Mesothelial cell of epicardium (in vitro differentiated cells): ENCODE results near the gene ITM2C. TPM values are rescaled to one million over a fixed set of nuclear protein-coding genes. Genes with fewer than 3 reads are reported as not detected.

Experiments used
- DNase-seq, 2 experiments: peaks; one replicate each; pipeline ENCODE4 v3.0.0; 2021; ENCODE audit warnings: low spot score in 2 of 2; ENCODE audit not compliant: unreplicated experiment in 2 of 2
- H3K27ac Mint-ChIP-seq: 2 replicates; pipeline ENCODE4 v1.8.0; 2021; ENCODE audit warnings: mixed read lengths
- H3K27me3 Mint-ChIP-seq: 2 replicates; pipeline ENCODE4 v1.8.0; 2021; ENCODE audit warnings: low read depth, mixed read lengths
- H3K36me3 Mint-ChIP-seq: 2 replicates; pipeline ENCODE4 v1.8.0; 2021; ENCODE audit warnings: mixed read lengths
- H3K4me1 Mint-ChIP-seq: 2 replicates; pipeline ENCODE4 v1.8.0; 2021; ENCODE audit warnings: mixed read lengths
- H3K4me3 Mint-ChIP-seq: 2 replicates; pipeline ENCODE4 v1.8.0; 2021; ENCODE audit warnings: mild to moderate bottlenecking, moderate library complexity, mixed read lengths
- H3K9me3 Mint-ChIP-seq: 2 replicates; pipeline ENCODE4 v1.8.0; 2021; ENCODE audit warnings: mixed read lengths
- CTCF ChIP-seq: fragments of 200-600 bp; sonication (generic); IDR thresholded peaks from one replicate; pipeline ENCODE4 v1.5.0; 2021; ENCODE audit warnings: antibody characterized with exemption; ENCODE audit not compliant: unreplicated experiment
- total RNA-seq: library from RNA; stranded (reverse); gene quantifications from 3 replicates; pipeline ENCODE4 v1.2.1, GENCODE V29; 2021

Gene ITM2C
- total RNA-seq, 1 donor from 2014 or later = 270 TPM

DNA sequence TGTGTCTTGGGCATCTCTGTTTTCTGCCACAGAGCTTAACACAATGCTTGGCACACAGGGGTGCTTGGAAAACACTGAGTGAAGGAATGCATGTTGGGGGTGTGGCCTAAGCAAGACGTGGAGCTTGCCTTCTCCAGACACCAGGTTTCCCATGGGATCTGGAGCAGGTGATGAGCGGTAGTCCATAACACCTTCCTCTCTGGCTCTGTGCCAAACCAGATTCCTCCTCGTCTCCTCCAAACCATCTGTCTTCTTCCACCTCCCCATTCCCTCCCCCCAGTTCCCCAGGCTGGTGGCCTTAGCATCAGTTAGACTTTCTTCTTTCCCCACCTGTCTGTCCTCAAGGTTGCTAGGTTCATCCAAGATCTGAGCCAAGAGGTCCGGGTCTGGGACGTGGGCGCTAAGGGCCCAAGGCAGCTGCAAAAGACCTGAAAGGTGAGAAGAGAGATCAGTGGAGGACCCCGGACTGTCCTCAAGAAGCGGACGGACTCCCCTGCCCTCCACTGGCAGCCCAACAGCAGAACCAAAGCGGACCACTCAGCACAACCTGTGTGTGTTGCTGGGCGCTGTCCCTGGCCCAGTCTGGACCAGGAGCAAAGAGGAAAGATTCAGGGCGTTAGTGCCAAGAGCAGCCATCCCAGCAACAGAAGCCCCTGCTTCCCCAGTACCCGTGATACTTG lies 1.2 kb upstream of the ITM2C start:
- DNase-seq = no peak
- Mint-ChIP-seq H3K4me3 (peak overlapping the region; percentile 89), H3K27me3 (no peaks in the 10 kb centered on the region), H3K4me1 (peaks cover 45% of the 10 kb centered on the region), H3K9me3 (peaks cover 7% of the 10 kb centered on the region), H3K27ac (no peak overlapping the region), H3K36me3 (no peaks in the 10 kb centered on the region)
- no peak for TF ChIP-seq CTCF

DNA sequence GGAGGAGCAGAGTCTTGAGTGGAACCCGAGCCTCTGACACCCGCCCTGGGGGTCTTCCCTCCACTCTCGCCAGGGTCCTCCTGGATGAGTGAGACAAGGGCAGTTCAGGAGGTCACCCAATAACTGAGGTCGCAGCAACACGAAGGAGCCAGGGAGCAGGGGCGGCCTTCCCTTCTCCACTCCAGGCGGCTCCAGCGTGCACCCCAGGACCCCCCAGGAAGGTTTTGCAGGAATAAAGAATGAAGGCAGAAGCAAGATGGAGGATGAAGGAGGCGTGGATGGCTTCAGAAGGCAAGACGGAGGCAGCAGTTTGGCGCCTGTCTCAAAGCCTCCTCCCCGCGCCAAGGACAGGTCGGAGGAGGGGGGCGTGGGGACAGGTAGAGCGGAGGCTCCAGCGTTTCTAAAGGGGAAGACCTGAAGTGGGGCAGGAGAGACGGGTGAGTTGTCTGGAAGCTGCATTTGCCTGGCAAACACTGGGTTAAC lies 579 bp upstream of the ITM2C start:
- peak overlapping the region; percentile 80 for H3K27ac Mint-ChIP-seq
- peaks cover 2% of the 10 kb centered on the region for H3K9me3 Mint-ChIP-seq
- peak overlapping the region; percentile 89 for H3K4me3 Mint-ChIP-seq
- TF ChIP-seq CTCF = no peak
- H3K27me3 Mint-ChIP-seq = no peaks in the 10 kb centered on the region
- H3K4me1 Mint-ChIP-seq = peaks cover 51% of the 10 kb centered on the region
- no peak for DNase-seq
- H3K36me3 Mint-ChIP-seq = no peaks in the 10 kb centered on the region

DNA sequence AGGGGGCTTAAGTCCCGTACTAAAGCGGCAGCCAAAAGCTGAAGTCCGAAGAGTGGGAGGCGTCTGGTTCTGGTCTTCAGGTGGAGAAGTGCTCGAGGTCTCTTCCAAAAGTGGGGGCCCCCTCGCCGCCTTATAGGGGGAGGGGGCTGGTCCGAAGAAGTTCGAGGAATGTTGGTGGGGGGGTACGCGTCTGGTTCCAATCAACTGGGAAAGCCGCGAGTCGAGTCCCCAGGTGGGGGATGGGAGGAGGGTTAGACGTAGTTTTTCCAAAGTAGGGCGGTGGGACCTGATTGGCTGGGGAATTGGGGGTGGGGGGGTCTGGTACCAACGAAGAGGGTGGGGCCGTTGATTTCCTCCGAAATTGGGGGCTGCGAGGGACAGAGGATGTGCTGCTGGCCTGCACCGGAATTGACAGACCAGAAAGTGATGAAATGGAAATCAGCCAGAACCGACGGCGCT lies 594 bp downstream of the ITM2C start:
- Mint-ChIP-seq H3K4me1 (peaks cover 63% of the 10 kb centered on the region), H3K36me3 (no peaks in the 10 kb centered on the region), H3K9me3 (no peaks in the 10 kb centered on the region), H3K27me3 (no peaks in the 10 kb centered on the region), H3K4me3 (peak overlapping the region; percentile 89), H3K27ac (peak overlapping the region; percentile 93)
- TF ChIP-seq CTCF = no peak
- DNase-seq = no peak

GRCh38 chr2:230865766-230866755 lies 1.3 kb downstream of the ITM2C start:
- Mint-ChIP-seq H3K27me3 (no peaks in the 10 kb centered on the region), H3K4me3 (peak overlapping the region; percentile 89), H3K4me1 (peaks cover 66% of the 10 kb centered on the region), H3K9me3 (no peaks in the 10 kb centered on the region), H3K36me3 (no peaks in the 10 kb centered on the region), H3K27ac (peak overlapping the region; percentile 94)
- TF ChIP-seq CTCF = no peak
- peak in 1 of 2 experiments; percentile 55 for DNase-seq

DNA sequence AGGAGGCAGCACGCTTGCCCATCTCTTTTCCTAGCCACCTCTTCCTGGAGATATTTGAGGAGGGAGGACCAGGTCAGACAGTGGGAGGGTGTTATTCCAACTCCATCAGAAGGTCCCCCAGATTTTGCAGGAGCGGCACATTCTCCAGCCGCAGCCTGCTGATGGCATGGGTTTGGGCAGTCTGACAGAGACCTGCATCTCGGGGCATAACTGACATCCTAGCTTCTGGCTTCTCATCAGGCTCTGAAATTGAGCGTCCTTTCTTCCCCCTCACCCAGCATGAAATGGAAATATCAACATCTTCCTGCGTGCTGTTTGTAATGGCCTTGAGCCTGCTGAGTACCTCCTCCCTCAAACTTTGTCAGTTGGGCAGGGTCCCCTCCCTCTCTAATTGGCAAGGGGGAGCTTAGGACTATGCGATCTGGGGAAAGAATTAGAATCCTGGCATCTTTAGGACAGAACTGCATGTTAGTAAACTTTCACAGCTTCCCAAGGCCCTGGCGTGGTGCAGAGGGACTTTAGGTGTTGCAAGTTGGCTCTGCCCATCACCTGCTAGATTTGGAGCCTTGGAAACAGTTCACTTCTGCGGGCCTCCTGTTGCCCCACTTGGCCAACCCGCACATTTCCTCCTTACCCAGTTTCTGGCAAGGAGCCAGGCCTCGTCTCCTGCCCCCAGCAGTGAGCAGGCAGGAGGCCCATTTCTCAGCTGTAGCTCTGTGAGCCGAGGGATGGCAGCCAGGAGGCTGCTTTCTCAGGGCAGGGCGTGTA lies 2.2 kb downstream of the ITM2C start:
- H3K4me3 Mint-ChIP-seq = peak overlapping the region; percentile 89

More for the DNA sequence above, 2.2 kb downstream of the ITM2C start:
- Mint-ChIP-seq H3K27ac (peak overlapping the region; percentile 94), H3K9me3 (no peaks in the 10 kb centered on the region), H3K27me3 (no peaks in the 10 kb centered on the region), H3K36me3 (no peaks in the 10 kb centered on the region), H3K4me1 (peaks cover 63% of the 10 kb centered on the region)
- no peak for DNase-seq
- no peak for TF ChIP-seq CTCF
